GM18517 (cell line): ENCODE measurements around the gene TGM5.

Experiments
- ATAC-seq: cut with Tn5 transposase; IDR thresholded peaks from one replicate; pipeline ENCODE4 v1.9.1; 2021; ENCODE audit warnings: mild to moderate bottlenecking, moderate library complexity; ENCODE audit not compliant: unreplicated experiment

Gene TGM5

DNA sequence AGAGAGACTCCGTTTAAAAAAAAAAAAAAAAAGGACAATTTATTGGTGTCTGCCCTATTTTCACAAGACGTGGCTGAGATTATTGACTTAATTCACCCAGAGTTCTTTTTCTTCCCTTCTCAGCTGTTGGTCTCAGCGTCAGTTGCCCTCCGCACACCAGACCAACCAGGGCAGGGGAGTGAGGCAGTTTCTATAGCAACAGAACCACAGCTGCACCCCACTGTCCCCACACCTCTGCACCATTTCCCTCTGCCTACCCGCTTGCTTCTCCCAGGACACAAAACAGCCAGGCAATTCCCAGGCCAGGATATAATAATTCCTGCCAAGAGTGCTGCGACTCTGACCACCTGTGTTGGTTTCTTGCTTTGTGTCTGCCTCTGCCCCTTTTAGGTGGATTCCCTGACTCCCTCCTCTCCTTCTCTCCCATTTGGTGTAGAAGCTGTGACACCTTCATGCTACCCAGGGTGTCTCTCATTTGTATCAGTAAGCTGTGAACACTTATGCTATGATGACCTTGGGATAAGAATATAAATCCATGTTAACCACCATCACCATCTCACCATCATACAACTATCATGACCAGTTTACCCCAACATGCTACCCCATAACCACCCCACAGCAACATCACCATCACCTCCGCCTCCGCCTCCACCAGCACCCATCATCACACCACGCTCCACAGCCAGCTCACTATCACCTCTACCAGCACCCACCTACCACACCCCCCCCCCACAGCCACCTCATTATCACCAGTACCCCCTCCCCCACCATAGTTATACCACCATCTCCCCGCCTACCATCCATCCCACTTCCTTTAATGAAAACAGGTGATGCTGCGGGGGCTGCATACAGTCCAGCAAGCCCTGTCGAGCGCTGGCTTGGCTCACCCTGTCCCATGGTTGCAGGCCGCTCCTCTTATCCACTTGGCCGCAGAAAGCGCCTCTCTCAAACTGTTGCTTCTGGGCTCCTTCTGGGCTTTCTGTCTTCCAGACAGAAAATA is 46.5 kb downstream of the TGM5 start:
- ATAC-seq, result no peak

DNA sequence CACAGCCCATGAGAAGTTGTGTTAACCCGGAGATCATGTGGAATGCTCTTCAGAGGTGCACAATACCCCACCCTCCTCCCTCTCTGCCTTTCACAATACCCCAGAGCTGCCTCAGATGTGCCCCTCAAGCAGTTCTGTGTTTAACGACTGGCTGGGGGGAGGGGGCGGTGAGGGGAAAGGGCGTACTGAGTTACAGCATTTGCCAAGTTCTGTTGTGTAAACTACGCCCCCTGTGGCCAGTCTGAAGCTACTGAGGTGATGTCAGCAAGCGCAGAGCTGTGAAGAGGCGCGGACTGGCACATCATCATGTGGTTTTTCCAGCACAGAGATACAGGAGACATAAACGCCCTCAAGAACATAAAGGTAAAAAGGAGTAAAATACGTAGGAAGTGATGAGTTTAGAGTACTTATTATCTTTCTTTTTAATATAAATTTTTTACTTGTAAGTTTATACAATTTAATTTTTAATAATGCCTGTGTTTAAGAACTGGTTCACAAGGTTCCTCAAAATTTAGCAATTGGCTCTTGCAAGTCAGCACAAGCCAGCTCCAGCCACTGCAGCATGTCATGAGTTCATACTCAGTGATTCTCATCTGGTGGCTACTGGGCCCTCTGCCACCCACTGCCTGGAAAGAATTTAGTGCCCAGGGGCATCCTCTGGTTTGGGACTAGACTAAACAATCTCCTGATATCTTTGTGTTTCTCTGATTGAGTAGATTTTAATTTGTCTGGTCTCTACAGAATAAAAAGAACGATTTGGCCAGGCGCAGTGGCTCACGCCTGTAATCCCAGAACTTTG is 47.6 kb downstream of the TGM5 start:
- no peak for ATAC-seq

DNA sequence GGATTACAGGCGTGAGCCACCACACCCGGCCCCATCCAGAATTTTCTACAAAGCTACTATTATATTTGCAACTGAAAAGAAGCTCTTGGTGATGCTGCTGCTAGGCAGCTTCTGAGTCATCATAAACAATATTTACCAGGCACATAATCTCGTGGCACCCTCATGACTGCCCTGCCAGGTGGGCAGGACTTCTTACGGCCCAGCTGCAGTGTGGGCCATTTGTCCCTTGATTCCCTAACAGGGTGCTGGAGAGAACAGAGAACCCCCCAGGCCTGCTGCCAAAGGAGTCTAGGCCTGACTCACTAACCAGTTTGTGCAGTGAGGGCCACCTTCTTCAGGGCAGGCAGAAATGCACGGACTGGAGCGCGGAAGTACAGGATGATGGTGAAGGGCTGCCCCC is 50.8 kb downstream of the TGM5 start:
- no peak for ATAC-seq

DNA sequence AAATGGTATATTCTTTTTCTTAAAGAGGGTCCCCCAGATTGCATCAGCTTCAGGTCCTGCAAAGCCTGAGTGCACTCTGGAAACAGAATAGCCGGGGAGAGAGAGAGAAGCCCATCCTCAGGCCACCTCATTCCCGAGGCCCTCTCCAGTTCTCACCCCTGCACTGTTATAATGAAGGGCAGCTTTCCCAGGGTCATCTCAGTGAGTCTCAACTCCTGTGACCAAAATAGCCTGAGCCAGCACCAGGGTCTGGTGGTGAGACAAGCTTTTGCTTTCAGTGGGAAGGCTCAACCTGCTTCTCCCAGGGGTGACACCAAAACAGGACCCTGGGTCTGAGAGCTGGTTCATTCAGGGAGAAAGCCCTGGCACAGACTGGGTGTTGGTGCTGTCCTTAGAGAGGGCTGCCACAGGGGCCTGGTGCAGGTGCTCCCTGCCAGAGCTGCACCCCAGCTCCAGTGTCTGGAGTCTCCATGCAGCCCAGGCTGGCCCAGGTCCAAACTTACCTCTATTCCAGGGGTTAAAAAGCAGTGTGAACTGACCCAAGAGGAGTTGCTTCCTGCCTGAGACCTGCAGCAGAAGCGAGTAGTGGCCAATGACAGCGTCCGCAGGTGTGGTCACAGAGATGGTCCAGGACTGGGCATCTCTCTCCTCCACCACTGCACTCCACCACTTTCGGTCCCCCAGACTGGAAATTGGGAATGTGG is 52.0 kb downstream of the TGM5 start:
- no peak for ATAC-seq

DNA sequence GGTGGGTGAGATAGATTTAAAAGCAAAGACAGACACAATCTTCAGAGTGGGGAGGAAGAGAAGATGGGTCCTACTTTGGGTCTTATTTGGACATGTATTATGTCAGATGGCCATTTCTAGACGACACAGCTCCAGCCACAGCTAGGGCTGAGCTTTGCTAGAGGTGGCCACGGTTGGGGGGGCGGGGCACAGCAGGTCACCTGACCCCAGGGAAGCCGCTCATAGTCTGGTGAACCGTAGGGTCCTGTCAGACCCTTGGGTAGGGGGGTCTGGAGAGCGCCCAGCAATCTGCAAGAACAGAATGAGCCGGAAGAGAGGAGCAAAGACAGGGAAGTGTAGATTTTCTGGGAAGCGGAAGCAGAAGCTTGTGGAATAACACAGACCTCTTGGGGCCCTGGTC is 52.6 kb downstream of the TGM5 start:
- no peak for ATAC-seq

DNA sequence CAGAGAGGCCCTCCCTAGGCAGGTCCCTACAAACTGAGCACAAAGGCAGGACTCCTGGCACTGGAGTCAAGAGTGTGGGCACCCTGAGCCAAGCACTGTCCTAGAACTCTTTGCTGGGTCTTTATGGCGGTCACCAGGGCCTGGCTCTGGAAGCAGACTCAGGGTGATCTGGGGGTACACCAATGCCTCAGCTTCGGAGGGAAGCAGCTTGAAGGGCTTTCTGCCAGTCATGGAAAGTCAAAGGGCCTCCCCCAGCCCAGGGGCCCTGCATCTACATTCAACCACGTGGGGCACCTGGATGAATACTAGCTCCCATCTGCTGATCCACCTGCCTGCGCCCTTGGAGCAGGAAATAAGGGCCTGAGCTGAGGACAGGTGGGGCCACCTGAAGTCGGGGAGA is 53.3 kb downstream of the TGM5 start:
- no peak for ATAC-seq

DNA sequence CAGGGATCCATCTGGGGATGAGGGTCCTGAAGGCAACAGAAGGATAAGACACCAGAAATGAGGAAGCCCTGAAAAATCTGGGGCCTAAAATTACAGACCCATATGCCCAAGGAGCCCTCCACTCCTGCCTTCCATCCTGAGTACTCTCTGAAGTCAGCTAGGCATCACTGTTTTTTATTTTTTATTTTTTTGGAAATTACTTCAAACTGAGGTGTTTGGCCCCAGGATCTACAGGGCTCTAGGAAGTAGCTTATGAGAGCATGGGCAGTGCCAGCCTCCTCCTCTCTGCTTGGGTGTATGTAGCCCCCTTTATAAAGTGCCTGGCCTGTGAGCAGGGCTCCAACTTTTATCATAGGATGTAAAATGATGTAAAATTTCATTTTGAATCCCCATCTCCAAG is 53.8 kb downstream of the TGM5 start:
- no peak for ATAC-seq

DNA sequence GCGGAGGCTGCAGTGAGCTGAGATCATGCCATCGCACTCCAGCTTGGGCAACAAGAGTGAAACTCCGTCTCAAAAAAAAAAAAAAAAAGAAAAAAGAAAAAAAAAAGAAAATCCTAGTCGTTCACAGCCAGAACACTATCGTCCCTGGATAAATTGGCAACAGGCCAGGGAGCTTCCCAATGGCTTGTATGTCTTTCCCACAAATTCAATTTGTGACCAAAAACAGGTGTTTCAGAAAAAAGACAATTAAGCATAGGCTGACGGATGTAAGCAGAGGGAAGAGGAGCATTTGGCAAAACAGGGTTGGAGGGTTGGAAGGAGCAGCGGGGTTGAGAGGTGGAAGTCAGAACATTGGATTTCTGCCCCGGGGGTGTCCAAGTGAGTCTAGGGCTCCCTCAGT is 54.4 kb downstream of the TGM5 start:
- ATAC-seq, result no peak

DNA sequence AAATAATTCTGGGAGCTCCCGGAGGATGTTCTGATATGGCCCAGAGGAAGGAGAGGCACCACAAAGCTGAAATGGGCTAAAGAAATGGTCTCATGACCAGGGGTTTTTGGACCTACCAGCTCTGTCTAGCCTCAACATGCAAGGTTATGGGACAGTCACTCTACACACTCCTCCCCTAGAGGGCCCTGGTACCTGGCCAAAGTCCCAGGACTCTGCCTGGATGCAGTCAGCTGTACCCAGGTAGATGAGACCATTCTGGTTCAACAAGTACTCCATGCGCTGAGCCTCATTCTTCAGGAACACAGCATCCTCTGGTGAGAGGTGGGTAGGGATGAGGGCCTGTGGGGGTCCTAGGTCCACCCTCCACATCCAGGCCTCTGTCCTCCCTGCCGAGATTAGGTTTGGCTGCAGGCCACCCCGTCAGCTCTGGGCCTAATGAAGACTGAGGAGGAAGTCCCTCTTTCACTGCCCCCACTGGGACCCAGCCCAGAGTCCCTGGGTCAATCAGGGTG is 55.4 kb downstream of the TGM5 start:
- no peak for ATAC-seq

DNA sequence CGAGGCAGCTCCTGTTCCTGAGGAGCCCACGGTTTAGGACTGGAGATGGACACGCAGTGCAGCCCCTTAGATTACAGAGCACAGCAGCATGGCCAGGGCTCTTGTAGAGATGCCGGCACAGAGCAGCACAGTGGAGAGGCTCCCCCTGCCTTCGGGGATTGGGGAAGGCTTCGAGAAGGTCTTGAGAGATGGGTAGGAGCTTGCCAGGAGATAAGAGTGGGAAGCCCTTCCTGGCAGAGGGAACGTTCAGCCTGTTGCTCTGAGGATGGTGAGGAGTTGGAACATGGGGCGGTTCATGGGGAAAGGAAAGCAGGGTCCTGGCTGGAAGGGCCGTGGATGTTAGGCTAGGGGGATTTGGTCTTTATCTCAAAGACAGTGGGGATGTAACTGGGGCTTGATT is 55.9 kb downstream of the TGM5 start:
- ATAC-seq, result no peak

DNA sequence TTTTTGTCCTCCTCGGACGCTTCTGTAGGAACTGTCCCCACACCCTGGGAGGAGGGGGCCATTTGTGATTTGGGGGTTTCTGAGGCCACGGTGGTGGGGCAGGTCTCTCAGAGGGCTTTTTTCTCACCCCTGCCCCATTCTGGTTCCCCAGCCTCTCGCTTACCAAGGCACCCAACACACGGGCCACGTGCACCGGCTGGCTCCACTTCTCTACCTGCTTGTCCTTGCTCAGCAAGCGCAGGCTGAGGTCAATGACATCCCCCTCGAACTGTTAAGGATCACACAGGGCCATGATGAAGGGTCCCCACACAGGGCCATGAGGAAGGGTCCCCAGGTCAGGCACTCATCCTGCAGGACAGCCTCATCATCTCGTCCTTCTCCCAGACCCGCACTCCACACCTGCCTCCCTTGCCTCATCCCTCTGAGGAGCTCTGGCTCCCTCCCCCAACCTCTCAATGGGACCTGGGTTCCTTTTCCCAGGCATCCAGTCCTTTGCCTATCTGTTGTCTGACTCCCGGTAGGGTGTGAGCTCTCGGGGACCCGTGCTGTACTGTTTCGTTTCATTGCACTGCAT is 56.5 kb downstream of the TGM5 start:
- no peak for ATAC-seq

DNA sequence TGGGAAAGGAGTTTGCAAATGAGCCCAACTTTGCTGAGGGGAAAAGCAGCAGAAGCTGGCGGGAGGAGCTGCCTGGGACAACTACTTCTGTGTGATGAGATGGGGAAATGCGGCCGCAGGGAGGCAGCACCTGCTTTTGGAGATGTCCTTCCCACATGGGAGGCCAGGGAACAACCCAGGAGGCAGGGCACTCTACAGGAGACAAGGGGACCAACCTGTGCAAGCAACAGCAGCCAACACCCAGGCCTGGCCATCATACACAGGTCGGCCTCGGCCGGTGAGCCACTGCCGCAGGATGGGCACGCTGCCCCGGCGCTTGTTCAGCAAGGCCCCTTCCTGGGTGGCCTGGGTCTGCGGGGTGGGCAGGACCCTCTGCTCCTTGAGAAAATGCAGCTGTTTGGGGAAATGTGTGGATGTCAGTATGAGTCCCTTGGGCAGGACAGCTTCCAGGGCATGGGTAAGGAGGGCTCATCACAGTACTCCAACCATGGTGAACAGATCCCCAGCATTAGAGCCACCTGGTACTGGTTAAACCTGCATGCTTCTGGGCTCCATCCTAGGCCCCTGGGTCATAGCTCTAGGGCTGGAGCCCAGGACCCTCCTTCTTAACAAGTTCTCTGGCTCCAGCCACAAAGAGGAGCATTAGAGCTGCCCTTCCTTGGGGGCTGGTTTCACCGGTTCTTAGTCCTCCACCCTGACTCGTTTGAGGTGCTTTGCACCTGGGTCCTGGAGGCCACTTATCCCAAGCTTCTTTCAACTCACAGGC is 57.5 kb downstream of the TGM5 start:
- ATAC-seq, result no peak

DNA sequence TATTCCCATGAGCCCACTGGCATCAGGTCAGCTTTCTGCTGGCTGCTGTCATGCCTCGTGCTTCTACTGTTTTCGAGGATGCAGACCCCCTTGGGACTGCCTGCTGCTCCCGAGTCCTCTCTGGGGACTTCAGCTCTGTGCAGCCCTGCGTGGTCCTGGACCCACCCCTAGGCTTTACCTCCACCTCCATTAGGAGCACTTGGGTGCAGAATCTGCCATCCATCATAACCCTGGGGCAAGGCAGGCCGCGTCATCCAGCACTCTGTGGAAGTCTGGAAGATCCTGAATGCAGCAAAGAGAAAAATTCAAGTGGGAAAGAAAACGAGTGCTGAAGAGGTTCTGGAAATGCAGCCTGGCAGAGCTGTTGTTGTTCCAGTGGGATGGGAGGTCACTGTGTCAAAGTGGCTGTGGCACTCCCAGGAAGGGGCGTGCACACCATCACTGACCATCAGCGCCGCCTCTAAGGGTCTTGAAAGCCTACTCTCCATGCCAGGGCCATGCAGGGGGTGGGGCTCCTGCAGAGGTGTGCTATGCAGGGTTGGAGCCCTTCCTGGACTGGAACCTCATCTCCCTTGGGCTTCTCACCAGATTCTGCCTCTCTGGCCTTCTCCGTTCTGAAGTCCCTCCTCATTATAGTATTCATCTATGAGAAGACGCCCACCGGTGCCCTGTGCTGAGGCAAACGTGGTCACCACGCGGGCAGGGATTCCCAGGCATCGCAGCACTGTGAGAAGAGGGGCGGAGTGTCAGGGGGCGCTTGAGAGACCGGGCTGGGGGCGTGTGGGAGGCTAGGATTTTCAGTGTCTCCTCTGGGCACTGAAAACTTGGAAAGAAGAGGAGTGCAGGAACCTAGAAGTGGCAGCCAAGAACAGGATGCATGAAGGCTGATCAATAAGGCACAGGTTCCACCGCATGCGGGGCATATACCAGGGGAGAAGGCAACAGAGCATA is 58.4 kb downstream of the TGM5 start:
- no peak for ATAC-seq

DNA sequence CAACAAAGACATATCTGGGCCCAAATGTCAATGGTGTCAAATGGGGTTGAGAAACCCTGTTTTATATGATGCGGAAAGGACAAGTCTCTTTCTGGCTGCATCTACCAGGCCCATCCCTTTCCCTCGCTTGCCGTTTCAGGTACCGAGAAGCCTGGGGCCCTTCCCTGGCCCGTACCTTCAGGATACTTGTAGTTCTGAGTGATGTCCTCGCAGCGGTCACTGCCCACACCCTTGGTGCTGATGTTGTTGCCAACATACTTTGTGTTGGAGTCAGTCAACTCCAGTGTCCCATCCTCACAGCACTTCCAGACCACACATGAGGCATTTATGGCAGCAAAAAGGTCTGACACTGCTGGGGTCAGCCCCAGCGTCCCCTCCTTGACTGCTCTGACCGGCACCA is 59.7 kb downstream of the TGM5 start:
- ATAC-seq, result no peak

DNA sequence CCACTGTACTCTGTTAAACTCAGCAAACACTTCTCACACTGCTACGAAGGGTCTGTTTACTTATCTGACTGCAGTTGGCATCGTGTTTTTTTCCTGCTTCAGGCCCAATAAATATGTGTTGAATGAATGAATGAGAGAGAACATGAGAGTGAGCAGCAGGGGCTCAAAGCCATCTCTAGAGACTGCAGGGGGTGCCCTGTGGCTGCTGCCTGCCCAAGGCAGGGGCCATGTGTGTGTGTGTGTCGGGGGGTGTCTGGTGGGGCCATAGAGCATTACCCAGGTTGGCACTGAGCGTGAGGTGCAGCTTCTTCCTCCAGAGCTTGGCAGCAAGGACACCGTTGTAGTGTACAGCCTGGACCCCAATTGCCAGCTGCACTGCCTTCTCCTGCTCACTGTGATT is 60.7 kb downstream of the TGM5 start:
- no peak for ATAC-seq

DNA sequence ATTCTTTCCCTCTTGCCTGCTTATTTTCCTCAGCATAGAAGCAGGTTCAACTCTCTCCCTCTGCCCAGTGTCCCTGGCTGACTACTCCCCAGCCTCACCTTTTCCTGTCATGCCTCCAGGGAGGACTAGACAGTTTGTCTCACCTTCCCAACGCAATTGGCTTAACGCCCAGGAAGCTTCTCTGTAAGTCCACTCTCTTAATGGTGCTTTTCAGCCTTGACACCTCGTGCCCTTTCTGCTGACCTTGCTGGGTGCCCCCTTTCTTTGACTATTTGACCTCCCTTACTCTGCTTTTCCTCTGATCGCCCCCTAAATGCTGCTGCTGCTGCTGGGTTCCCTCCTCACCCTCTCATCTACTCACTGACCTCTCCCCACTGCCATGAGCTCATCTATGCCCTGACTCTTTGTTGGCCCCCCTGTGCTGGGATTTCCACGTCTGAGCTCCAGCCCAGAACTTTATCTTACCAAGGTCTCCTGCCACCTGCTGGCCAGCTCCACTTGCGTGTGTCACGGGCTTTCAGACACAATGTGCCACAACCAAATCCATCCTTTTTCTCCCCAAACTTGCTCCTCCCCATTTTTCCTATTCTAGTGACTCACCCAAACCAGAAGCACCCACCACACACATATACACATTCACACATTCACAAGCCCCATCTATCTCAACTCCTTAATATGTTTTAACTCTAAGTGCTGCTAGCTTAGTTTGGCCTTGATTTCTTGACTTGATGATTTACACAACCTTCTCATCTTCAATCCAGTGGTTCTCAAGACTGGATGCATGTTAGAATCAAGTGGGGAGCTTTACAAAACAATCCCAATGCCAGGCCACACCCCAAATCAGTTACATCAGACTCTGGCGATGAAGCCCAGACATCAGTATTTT is 62.5 kb downstream of the TGM5 start:
- no peak for ATAC-seq

DNA sequence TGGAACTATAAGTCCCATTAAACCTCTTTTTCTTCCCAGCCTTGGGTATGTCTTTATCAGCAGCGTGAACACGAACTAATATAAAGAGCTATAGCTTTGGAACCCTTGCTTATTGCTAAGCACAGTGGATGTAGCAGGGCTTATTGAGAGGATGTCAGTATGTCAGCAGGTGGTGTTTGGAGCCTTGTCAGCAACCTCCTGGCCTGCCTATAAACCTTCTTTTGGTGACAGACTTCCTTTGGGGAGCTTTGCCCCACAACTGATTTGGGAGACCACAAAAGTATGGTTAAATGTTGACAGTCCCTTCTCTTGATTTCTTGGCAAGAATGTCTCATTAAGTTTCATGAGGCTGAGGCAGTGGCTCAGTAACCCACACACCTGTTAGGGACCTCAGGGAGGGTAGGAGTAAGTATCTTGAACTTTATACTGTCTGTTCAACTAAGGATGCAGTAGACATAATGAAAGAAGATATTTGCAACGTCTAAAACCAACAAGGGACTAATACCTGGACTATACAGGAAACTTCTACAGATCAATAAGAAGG is 66.7 kb downstream of the TGM5 start:
- no peak for ATAC-seq

DNA sequence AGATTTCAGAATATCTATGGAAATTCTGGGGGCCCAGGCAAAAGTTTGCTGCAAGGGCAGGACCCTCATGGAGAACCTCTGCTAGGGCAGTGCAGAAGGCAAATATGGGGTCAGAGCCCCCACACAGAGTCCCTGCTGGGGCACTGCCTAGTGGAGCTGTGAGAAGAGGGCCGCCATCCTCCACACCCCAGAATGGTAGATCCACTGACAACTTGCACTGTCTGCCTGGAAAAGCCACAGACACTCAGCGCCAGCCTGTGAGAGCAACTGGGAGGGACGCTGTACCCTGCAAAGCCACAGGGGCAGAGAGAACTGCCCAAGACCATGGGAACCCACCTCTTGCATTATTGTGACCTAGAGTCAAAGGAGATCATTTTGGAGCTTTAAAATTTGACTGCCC is 67.7 kb downstream of the TGM5 start:
- no peak for ATAC-seq
